SK-N-SH treated with all-trans-retinoic acid at 6 μM for 48 hours (cell line): ENCODE results near the gene MTRF1.

ENCODE experiments used
- ATAC-seq: fragments of 200-7000 bp; cut with Tn5 transposase; 3 replicates; pipeline ENCODE4 v1.9.1; 2020; ENCODE audit warnings: mild to moderate bottlenecking, moderate library complexity
- ARNTL ChIP-seq: fragments of 450-650 bp; formaldehyde crosslinking; IDR thresholded peaks from 2 replicates; pipeline ENCODE4 v1.5.0; 2020; ENCODE audit warnings: low read depth, mild to moderate bottlenecking, moderate library complexity, borderline replicate concordance
- BACH2 ChIP-seq: fragments of 250-450 bp; sonication (Bioruptor Pico); IDR thresholded peaks from 2 replicates; pipeline ENCODE4 v1.9.0; 2021; ENCODE audit warnings: mild to moderate bottlenecking, borderline replicate concordance
- CSDC2 ChIP-seq: fragments of 250-450 bp; sonication (Bioruptor Pico); IDR thresholded peaks from 2 replicates; pipeline ENCODE4 v1.5.0; 2020; ENCODE audit warnings: mild to moderate bottlenecking, moderate library complexity
- ESRRG ChIP-seq: fragments of 250-450 bp; sonication (Bioruptor Pico); IDR thresholded peaks from 2 replicates; pipeline ENCODE4 v1.6.1; 2021; ENCODE audit warnings: mild to moderate bottlenecking
- GLIS3 ChIP-seq: fragments of 250-450 bp; sonication (Bioruptor Pico); IDR thresholded peaks from 2 replicates; pipeline ENCODE4 v1.5.0; 2020; ENCODE audit warnings: mild to moderate bottlenecking, moderate library complexity
- ISL1 ChIP-seq: fragments of 250-450 bp; sonication (Bioruptor Pico); IDR thresholded peaks from 2 replicates; pipeline ENCODE4 v2.1.2; 2022; ENCODE audit warnings: mild to moderate bottlenecking, moderate library complexity
- OSR1 ChIP-seq: fragments of 250-450 bp; sonication (Bioruptor Pico); IDR thresholded peaks from 2 replicates; pipeline ENCODE4 v1.8.0; 2022; ENCODE audit warnings: moderate library complexity, mild to moderate bottlenecking, inconsistent platforms
- PPARA ChIP-seq: fragments of 250-450 bp; sonication (Bioruptor Pico); IDR thresholded peaks from 2 replicates; pipeline ENCODE4 v1.5.0; 2020; ENCODE audit warnings: mild to moderate bottlenecking, borderline replicate concordance
- RARB ChIP-seq: fragments of 250-450 bp; sonication (Bioruptor Pico); IDR thresholded peaks from 2 replicates; pipeline ENCODE4 v1.8.0; 2021; ENCODE audit warnings: mild to moderate bottlenecking, moderate library complexity
- SNAI2 ChIP-seq: fragments of 250-450 bp; sonication (Bioruptor Pico); IDR thresholded peaks from 2 replicates; pipeline ENCODE4 v1.5.0; 2020; ENCODE audit warnings: mild to moderate bottlenecking, moderate library complexity
- TCF4 ChIP-seq: fragments of 250-450 bp; sonication (Bioruptor Pico); IDR thresholded peaks from 2 replicates; pipeline ENCODE4 v1.8.0; 2021; ENCODE audit warnings: mild to moderate bottlenecking, moderate library complexity, borderline replicate concordance
- ZFP3 ChIP-seq: fragments of 250-450 bp; sonication (Bioruptor Pico); IDR thresholded peaks from 2 replicates; pipeline ENCODE4 v1.5.0; 2020; ENCODE audit warnings: mild to moderate bottlenecking, moderate library complexity
- ZFP30 ChIP-seq: fragments of 450-650 bp; formaldehyde crosslinking; IDR thresholded peaks from 2 replicates; pipeline ENCODE4 v1.5.0; 2022; ENCODE audit warnings: mild to moderate bottlenecking, moderate library complexity
- ZNF565 ChIP-seq: fragments of 450-650 bp; formaldehyde crosslinking; conservative IDR thresholded peaks from 2 replicates; pipeline ENCODE4 v1.5.0; 2020; ENCODE audit warnings: low read depth, mild to moderate bottlenecking, moderate library complexity
- ZNF8 ChIP-seq: fragments of 450-650 bp; formaldehyde crosslinking; IDR thresholded peaks from 2 replicates; pipeline ENCODE4 v1.5.0; 2020; ENCODE audit warnings: mild to moderate bottlenecking, moderate library complexity
- TF ChIP-seq, protein P1 (sequence below): fragments of 250-450 bp; sonication (Bioruptor Pico); IDR thresholded peaks from 2 replicates; pipeline ENCODE4 v1.5.0; 2020; ENCODE audit warnings: mild to moderate bottlenecking, moderate library complexity
- TF ChIP-seq, protein P2 (sequence below): fragments of 250-450 bp; sonication (Bioruptor Pico); IDR thresholded peaks from 2 replicates; pipeline ENCODE4 v1.5.1; 2021; ENCODE audit warnings: mild to moderate bottlenecking, moderate library complexity
- TF ChIP-seq, protein P3 (sequence below): fragments of 250-450 bp; sonication (Bioruptor Pico); IDR thresholded peaks from 2 replicates; pipeline ENCODE4 v1.8.0; 2021; ENCODE audit warnings: low read depth, mild to moderate bottlenecking, moderate library complexity, borderline replicate concordance
- TF ChIP-seq, protein P4 (sequence below): fragments of 250-450 bp; sonication (Bioruptor Pico); IDR thresholded peaks from 2 replicates; pipeline ENCODE4 v1.8.0; 2020; ENCODE audit warnings: mild to moderate bottlenecking, moderate library complexity, borderline replicate concordance
- TF ChIP-seq, protein P5 (sequence below): fragments of 250-450 bp; sonication (Bioruptor Pico); IDR thresholded peaks from 2 replicates; pipeline ENCODE4 v1.5.1; 2020; ENCODE audit warnings: low read depth, mild to moderate bottlenecking, moderate library complexity

MTRF1 gene

DNA sequence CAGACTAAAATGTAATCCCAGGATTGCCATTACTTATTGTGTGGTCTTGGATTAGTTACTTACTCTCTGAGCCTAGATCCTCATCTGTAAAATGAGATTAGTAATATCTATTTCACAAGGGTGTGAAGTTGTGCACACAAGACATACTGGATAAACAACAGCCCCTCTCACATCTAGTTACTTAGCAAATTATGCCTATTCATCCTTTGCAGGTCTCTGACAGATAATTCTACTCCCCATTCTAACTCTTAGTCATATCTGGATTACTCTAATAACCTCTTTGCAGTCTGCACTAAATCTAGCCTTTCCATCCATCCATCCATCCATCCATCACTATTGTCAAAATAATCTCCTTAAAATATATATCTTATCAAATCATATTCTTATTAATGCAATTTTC is 12.4 kb downstream of the MTRF1 start:
- no peak for TF ChIP-seq RARB (CRISPR knock-in tag)
- no peak for TF ChIP-seq ZFP30
- TF ChIP-seq ARNTL (CRISPR knock-in tag) = no peak
- no peak for TF ChIP-seq ZNF8 (CRISPR knock-in tag)
- no peak for TF ChIP-seq ESRRG (CRISPR knock-in tag)
- no peak for TF ChIP-seq OSR1 (CRISPR knock-in tag)
- TF ChIP-seq ZNF565 (CRISPR knock-in tag) = no peak
- ATAC-seq = no peak

DNA sequence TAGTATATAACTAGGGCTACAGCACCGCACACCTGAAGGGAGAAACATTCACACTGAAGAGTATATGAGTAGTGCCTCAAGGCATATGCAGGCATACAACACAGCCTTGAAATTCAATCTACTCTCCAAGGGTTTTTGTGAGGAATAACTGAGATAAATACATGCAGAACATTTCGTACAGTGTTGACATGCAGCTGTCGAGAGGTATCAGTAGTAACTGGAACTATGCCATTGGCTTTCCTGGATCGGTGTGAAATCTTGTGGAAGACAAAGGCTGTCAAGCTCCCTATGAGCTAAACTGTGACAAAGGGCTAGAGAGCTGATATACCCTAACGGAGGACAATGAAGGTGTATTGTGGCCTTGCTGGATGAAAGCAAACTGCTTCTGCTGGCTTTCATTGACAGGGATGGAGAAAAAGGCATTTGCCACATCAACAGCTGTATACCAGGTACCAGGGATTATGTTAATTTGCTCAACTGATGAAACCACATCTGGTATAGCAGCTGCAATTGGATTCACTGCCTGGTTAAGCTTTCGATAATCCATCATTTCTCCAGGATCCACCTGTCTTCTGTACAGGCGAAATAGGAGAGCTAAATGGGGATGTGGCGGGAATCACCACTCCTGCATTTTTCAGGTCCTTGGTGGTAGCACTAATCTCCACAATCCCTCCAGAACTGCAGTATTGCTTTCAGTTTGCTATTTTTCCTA is 16.3 kb downstream of the MTRF1 start:
- no peak for ATAC-seq
- no peak for TF ChIP-seq ZFP3 (CRISPR knock-in tag)
- TF ChIP-seq ZNF8 (CRISPR knock-in tag) = no peak
- no peak for TF ChIP-seq ZFP30
- TF ChIP-seq, protein P1, sequence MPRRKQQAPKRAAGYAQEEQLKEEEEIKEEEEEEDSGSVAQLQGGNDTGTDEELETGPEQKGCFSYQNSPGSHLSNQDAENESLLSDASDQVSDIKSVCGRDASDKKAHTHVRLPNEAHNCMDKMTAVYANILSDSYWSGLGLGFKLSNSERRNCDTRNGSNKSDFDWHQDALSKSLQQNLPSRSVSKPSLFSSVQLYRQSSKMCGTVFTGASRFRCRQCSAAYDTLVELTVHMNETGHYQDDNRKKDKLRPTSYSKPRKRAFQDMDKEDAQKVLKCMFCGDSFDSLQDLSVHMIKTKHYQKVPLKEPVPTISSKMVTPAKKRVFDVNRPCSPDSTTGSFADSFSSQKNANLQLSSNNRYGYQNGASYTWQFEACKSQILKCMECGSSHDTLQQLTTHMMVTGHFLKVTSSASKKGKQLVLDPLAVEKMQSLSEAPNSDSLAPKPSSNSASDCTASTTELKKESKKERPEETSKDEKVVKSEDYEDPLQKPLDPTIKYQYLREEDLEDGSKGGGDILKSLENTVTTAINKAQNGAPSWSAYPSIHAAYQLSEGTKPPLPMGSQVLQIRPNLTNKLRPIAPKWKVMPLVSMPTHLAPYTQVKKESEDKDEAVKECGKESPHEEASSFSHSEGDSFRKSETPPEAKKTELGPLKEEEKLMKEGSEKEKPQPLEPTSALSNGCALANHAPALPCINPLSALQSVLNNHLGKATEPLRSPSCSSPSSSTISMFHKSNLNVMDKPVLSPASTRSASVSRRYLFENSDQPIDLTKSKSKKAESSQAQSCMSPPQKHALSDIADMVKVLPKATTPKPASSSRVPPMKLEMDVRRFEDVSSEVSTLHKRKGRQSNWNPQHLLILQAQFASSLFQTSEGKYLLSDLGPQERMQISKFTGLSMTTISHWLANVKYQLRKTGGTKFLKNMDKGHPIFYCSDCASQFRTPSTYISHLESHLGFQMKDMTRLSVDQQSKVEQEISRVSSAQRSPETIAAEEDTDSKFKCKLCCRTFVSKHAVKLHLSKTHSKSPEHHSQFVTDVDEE = no peak
- TF ChIP-seq, protein P2, sequence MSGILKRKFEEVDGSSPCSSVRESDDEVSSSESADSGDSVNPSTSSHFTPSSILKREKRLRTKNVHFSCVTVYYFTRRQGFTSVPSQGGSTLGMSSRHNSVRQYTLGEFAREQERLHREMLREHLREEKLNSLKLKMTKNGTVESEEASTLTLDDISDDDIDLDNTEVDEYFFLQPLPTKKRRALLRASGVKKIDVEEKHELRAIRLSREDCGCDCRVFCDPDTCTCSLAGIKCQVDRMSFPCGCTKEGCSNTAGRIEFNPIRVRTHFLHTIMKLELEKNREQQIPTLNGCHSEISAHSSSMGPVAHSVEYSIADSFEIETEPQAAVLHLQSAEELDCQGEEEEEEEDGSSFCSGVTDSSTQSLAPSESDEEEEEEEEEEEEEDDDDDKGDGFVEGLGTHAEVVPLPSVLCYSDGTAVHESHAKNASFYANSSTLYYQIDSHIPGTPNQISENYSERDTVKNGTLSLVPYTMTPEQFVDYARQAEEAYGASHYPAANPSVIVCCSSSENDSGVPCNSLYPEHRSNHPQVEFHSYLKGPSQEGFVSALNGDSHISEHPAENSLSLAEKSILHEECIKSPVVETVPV (CRISPR knock-in tag) = no peak
- TF ChIP-seq, protein P3, sequence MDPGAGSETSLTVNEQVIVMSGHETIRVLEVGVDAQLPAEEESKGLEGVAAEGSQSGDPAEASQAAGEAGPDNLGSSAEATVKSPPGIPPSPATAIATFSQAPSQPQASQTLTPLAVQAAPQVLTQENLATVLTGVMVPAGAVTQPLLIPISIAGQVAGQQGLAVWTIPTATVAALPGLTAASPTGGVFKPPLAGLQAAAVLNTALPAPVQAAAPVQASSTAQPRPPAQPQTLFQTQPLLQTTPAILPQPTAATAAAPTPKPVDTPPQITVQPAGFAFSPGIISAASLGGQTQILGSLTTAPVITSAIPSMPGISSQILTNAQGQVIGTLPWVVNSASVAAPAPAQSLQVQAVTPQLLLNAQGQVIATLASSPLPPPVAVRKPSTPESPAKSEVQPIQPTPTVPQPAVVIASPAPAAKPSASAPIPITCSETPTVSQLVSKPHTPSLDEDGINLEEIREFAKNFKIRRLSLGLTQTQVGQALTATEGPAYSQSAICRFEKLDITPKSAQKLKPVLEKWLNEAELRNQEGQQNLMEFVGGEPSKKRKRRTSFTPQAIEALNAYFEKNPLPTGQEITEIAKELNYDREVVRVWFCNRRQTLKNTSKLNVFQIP (CRISPR knock-in tag) = no peak
- TF ChIP-seq BACH2 (CRISPR knock-in tag) = no peak
- no peak for TF ChIP-seq RARB (CRISPR knock-in tag)
- TF ChIP-seq CSDC2 (CRISPR knock-in tag) = no peak
- no peak for TF ChIP-seq ARNTL (CRISPR knock-in tag)
- no peak for TF ChIP-seq OSR1 (CRISPR knock-in tag)
- TF ChIP-seq, protein P4, sequence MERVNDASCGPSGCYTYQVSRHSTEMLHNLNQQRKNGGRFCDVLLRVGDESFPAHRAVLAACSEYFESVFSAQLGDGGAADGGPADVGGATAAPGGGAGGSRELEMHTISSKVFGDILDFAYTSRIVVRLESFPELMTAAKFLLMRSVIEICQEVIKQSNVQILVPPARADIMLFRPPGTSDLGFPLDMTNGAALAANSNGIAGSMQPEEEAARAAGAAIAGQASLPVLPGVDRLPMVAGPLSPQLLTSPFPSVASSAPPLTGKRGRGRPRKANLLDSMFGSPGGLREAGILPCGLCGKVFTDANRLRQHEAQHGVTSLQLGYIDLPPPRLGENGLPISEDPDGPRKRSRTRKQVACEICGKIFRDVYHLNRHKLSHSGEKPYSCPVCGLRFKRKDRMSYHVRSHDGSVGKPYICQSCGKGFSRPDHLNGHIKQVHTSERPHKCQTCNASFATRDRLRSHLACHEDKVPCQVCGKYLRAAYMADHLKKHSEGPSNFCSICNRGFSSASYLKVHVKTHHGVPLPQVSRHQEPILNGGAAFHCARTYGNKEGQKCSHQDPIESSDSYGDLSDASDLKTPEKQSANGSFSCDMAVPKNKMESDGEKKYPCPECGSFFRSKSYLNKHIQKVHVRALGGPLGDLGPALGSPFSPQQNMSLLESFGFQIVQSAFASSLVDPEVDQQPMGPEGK (CRISPR knock-in tag) = no peak

DNA sequence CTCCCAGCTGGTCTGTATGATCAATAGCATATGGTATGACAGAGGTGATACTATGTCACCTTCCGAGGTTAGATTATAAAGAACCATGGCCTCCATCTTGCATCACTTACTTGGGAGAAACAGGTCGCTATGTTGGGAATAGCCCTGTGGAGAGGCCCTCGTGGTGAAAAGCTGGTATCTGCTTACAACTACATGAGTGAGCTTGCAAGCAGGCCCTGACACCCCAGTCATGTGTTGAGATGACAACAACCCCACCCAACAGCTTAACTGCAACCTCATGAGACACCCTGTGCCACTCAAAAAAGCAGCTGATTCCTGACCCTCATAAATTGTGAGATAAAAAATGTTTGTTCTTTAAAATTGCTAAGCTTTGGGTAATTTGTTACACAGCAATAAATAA is 18.8 kb downstream of the MTRF1 start:
- ATAC-seq = no peak
- TF ChIP-seq, protein P4 (CRISPR knock-in tag) = no peak
- no peak for TF ChIP-seq BACH2 (CRISPR knock-in tag)
- TF ChIP-seq TCF4 (CRISPR knock-in tag) = no peak
- TF ChIP-seq, protein P1 = no peak
- TF ChIP-seq, protein P2 (CRISPR knock-in tag) = no peak
- TF ChIP-seq GLIS3 (CRISPR knock-in tag) = no peak
- no peak for TF ChIP-seq OSR1 (CRISPR knock-in tag)
- TF ChIP-seq ESRRG (CRISPR knock-in tag) = no peak
- TF ChIP-seq SNAI2 (CRISPR knock-in tag) = no peak
- TF ChIP-seq ISL1 (CRISPR knock-in tag) = no peak
- TF ChIP-seq, protein P5, sequence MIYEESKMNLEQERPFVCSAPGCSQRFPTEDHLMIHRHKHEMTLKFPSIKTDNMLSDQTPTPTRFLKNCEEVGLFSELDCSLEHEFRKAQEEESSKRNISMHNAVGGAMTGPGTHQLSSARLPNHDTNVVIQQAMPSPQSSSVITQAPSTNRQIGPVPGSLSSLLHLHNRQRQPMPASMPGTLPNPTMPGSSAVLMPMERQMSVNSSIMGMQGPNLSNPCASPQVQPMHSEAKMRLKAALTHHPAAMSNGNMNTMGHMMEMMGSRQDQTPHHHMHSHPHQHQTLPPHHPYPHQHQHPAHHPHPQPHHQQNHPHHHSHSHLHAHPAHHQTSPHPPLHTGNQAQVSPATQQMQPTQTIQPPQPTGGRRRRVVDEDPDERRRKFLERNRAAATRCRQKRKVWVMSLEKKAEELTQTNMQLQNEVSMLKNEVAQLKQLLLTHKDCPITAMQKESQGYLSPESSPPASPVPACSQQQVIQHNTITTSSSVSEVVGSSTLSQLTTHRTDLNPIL (CRISPR knock-in tag) = no peak
- no peak for TF ChIP-seq PPARA (CRISPR knock-in tag)
- TF ChIP-seq CSDC2 (CRISPR knock-in tag) = no peak
- no peak for TF ChIP-seq ARNTL (CRISPR knock-in tag)
- no peak for TF ChIP-seq ZFP3 (CRISPR knock-in tag)
- TF ChIP-seq ZFP30 = no peak
